Activated T-cell treated with anti-CD3 and anti-CD28 coated beads for 24 hours (primary cell): Measurements from ENCODE around the gene JOSD1.
A peak's percentile ranks its signal among the peaks of the same experiment; 100 is the strongest.

Experiments used
- DNase-seq: peaks from one replicate; pipeline ENCODE4 v3.0.0-alpha.2; 2020; ENCODE audit warnings: low read depth

JOSD1 gene

DNA sequence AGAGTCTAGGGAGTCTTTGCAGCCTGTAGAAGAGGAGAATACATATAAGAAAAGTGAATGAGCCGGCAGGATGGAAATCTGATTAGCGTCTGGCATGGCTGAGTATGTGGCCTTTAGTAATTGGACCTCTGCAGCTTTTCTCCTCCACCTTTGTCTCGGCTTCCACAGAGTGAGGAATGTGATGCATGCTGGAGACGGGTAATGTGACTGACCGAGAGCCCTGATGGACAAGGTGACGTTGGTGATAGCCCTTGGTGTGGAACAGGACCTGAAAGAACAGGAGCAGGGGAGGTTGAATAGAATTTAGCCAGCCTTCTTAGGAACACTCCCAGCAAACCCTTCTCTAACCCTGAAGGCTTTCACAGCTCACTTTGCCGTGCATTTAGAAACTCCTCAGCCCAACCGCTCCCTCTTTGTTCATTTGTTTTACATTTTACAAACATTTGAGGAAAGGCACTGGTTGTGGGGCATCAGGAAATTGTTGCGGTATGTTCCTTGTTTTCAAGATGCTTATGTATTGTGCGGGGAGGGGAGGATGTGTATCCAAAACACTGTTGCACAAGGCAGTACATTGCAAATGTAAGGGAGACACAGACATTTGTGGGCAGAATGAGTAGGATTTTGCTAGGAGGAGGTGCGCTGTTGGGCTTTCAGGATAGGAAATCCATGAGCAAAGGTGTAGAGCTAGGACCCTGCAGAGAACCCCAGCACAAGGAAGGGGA is 11.9 kb upstream of the JOSD1 start:
- DNase-seq: no peak

DNA sequence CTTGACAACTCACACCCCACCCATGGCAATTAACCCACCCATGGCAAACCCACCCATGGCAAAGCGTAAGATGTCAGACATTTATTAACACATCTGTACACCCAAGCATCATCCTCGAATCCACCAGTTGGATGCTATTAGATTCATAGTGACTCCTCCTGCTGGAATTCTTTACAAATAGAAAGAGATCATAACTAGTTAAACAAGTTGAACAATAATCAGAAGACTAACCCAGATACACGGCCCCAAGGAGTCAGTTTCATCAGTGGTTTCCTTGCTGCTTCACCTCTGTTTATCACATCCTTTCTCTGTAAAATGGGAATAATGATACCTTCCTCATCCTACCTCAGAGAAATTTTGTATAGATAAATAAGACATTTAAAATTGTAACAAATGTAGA is 10.1 kb upstream of the JOSD1 start:
- DNase-seq: no peak

DNA sequence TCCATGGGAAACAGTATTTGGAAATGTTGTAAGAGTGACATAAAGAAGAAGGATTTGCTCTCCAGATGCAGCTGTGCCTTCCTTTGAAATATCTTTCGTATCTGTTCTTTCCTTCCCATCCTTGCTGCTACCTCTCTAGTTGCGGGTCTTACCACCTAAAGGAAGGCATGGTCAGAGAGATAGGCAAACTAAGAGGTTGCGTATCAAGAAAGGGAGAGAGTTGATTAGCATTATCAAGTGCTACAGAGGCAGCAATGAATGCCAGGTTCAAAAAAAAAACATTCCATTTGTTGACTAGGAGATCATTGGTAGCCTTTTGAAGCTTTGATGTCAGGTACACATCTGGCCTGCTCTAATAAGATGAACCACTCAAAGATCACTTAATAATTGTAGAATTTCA is 9.6 kb upstream of the JOSD1 start:
- DNase-seq: no peak

DNA sequence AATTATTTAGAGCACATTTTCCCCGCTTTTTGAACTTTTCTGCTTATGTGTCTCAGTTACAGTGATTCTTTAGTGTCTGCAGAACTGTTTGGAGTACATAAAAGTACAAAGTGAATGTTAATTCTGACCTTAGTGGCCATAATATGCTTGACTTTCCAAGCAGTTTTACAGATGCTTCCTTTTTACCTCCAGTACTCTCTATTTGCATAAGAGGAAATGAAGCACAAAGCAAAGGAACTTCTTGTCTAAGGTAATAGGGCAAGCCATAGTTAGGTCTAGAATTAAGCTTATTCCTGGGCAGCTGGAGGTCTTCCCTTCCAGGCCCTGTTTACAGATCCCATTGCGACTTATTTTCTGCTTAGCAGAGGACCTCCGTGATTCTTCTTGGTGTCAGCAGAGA is 8.6 kb upstream of the JOSD1 start:
- no peak for DNase-seq

DNA sequence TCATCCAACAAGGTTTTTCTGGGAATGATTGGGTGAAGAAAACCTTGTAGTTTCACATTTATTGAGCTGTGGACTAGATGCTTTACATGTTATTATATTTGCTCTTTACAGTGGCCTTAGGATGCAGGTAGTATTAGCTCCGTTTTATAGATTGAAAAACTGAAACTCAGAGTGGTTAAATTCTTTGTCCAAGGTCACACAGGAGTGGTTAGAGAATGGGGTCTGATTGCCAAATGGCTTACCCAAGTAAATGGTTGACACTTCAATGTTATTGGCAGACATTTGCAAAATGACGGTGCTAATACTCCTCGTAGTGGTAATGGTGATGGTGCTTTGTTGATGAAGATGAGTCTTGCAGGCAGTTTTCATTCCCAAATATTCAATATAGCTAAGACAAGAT is 7.2 kb upstream of the JOSD1 start:
- no peak for DNase-seq

DNA sequence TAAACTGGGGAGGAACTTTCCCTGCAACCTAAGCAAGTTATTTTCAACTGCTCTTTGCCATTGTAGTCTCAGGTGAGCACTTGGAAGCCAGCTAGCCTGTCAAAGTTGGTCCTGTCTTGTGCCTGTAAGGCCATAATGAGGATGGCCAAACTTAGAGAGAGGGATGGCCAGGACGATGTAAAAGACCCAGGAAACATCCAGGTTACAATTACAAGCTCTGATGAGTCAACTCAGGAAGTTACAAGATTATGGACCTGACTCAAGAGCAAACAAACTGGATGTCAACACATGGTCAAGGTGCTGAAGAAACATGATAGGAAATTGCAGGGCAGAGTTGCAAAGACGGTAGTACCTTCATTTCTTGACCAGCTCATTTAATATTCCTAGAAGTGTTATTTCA is 6.6 kb upstream of the JOSD1 start:
- no peak for DNase-seq

DNA sequence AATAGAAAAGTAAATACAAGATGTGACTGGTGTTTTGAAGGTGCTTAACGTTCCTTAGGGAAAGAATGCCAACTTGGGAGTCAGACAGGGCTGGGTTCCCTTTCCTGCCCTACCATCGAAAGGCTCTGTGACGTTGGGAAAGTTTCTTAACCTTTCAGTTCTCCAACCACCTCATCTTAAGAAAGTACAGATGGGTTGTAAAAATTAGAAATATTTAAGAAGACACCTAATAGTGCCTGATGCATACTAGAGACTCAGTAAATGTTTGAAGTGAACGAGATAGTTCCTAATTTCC is 6.1 kb upstream of the JOSD1 start:
- no peak for DNase-seq

DNA sequence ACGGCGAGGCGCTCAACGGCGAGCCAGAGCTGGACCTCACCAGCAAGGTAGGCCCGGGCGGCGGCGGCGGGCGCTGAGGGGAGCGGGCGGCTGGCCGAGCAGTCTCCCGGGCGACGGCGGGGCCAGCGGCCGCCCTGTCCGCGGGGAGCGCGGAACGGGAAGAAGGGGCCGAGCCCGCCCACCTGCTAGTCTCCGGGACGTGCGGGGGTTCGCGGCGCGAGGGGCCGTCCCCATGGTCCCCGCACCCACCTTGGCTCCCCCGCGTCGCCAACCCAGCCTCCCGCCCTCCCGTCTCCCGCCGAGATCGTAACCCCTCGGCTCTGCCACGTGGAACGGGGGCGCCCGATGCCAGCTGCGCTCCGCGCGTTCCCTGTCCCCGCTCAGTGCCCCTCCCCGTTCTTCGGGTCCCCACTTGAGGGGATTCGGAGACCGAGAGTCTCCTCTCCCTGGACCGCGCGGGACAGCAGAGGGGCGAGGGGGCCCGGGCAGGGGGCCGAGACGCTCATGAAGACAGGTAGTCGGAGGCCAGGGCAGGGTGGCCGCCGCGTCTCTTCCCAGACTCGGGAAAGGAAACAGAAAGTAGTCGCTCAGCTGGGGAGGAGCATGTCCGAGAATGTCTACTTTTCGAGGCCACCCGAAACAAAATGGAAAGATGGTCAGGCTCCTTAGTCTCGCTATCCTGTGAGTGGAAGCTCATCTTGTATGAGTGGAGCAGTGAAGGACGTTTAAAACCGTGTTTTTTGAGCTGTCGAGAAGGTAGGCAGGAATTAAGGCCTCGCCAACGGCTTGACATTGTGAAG is 5.6 kb upstream of the JOSD1 start:
- DNase-seq: peak; percentile 20

DNA sequence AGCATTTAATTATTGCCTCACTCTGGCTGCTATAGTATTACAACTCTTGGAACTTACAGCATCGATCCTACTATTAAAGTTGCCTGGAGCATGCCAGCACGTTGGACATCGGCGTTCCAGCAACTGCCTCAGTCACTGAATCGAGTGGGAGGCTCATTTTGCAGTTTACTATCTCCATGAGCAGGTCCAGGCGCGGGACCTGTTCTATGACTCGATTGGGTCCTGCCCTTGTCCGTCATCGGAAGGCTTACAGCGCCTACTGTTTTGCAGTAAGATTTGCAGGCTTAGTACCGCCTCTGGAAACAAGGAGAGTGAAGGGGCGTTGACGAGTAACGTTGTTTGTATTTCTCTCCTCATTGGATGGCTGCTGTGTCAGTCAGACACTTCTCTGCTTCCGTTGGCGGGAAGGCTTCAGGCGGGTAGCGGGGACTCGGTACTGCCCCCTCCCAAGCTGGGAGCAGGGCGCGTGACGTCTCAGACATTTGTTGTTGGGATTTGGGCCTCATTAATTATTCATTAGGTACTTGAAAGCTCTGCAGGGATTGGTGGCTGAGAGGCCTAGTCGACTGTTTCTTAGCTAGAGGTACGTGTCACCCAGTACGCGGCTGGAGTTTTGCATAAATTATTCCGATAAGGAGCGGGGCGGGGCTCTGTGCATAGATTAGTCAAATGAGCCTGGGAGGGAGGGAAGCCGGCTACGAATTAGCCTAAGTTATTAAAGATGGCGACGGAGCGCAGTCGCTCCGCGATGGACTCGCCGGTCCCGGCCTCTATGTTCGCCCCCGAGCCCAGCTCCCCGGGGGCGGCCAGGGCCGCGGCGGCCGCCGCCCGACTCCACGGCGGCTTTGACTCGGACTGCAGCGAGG is 4.7 kb upstream of the JOSD1 start, which contains the start of gene GTPBP1:
Gene GTPBP1 (plus strand): TSS at position 710 of the 866 bp plus-strand sequence. CDS start 12 bp downstream, at position 722.
- DNase-seq: peak; percentile 97

DNA sequence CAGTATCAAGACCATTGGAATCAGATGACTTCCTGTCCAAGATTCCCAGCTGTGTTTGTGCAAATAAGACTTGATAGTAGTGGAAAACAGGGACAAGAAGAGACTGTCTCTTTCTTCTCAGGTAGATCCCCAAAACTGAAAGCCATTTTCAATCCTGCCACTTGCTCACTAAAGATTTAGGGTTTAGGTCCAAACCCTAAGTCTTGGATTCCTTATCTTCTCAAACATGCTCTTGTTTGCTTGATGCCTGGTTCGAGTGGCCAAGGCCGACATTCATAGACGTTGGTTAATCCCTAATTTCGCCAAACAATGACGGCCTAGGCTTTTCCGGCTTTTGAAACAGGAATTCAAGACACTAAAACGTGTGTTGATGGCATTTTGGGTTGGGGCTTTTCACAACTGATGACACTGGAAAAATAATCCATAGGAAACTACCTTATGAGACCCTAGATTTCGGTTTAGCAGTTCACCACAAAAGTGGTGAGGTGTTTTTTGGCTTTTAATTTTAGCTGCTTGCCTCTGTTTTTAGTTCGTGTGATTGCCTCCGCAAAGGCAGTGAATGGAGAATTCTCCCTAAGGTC is 4.0 kb upstream of the JOSD1 start:
- no peak for DNase-seq

DNA sequence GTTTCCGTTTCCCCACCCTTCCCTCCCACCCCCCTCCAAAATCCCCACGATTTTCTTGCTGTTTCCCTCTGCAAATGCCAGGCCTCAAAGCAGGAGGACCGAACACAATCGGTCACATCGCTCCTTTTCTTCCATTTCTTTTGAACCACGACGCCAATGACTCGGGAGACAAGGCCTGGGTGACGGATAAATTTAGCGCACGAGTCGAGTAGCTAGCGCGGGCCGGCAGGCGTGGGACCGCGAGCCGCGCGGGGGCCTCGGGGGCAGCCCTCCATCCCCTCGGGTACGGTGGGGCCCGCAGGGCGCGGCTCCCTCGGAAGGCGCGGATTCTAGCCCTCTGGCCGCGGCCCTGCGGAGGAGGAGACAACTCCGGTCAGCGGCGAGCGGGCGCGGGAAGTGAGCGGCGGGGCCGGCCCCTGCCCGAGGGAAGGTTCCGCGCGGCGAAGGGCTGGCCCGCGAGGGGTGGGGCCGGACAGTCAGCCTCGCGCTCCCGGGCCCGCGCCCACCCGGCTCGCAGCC is 414 bp downstream of the JOSD1 start:
- DNase-seq: peak; percentile 20

DNA sequence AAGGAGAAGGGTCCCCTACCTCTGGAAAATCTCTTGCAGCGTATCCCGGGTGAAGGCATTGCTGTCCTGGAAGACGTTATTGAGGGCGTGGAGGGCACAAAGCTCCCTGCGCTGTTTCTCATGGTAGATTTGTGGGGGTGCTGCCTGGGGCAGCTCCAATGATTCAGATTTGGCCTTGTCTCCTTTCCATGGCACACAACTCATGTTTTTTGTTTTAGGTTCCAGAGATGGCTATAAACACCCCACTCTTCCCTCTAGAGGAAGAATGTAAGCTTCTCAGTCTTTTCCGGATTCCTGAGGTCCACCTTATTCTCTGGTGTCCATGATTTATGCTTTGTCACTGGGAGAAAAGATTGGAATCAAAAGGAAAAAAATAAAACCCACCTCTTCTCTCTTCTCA is 959 bp downstream of the JOSD1 start:
- DNase-seq: no peak

DNA sequence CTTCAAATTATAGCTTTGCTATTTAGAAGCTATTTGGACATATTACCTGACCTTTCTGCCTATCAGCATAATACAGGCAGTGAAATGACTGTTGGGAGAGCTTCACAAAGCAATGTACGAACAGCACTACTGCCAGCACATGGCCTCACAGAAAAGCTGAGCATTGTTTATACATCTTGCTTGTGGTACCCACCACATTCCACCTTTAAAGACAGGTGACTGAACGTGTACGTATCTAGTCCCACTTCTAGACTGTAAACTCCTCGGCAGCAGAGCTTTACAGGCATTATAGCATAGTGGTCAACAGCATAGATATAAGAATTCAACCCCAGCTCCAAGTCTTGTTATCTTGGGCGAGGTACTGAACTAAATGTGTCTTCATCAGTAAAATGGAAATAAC is 1.6 kb downstream of the JOSD1 start:
- DNase-seq: no peak

DNA sequence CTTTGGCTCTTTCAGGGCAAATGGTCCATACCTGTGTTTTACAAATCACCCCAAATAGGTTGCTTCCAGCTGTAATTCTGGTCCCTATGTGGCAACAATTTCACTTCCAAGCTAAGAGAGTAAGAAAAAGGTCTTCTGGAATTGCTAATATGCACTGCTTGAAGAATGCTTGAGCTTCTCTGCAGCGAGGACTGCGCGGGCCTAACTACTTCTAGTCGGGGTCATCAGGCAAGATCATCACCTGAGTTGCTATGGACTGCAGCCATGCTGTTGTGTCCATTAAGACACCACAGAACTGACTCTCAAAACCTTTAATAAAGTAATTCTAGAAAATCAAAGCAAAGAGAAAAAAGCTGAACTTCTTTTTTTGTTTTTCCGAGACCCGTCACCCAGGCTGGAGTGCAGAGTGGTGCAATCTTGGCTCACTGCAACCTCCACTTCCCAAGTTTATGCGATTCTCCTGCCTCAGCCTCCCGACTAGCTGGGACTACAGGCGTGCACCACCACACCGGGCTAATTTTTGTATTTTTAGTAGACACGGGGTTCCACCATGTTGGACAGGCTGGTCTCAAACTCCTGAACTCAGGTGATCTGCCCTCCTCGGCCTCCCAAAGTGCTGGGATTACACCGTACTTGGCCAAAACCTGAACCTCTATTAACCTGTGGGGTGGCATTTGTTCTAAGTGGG is 2.2 kb downstream of the JOSD1 start:
- no peak for DNase-seq

DNA sequence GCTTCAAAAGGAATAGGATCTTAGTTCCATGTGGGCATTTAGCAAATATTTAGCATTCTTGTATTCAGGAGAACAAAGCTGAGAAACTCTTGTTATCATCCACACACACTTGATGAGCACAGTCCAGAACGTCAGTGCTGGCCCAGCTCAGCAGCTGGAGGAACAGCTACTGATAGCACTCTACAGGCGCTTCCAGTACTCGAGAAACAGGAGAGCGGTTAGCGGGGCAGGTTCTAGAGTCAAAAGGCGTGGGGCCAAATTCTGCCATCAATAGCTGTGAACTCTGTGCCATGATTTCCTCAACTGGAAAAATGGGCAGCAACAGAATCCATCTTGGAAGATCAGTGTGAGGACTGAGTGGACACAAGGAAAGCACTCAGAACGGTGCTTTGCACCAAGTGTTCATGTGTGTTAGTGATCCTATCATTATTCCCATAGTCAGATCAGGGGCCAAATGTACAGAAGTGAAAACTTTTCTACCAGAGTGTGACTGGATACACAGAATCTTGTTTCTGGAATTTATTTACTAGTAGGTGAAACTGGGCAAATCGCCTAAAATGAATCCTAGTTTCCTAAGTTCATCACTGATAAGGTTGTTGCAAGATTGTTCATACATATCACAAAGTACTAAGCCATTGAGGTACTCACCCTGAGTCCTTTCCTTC is 3.2 kb downstream of the JOSD1 start:
- DNase-seq: no peak

DNA sequence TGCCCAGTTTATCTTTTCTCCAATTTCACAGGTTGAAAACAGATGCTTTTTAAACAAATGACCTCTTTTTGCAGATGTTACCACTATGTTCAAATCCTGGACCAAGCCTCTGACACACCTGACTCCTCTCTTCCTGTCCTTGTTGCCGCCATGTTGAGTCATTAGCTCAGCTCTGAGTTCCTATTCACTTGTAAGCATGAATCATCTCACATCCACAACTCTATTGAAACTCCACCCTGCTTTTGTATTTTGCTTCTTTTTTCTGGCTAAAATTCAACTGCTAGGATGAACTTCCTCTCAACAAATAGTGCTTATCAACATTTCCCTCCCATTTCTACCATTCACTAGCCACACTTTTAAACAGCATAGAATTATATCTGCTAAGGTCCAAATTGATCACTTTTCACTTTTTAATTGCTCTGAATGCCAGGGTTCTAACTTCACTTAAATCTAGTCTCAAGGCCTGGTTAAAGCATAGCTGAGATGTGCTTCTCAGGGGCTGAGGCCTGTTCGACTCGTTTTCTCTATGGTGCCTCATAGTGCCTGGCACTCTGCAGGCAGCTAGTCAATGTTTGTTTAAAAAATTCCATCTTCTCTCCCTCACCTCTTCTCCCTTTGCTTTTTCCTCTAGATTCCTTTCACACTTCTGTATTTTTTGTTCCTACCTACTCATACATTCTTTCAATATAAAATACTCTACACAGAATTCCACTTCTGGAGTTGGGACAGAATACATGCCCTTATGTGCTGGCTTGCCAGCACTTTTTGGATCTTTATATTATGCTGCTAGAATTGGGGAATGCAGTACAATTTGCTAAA is 3.9 kb downstream of the JOSD1 start:
- peak; percentile 39 for DNase-seq

DNA sequence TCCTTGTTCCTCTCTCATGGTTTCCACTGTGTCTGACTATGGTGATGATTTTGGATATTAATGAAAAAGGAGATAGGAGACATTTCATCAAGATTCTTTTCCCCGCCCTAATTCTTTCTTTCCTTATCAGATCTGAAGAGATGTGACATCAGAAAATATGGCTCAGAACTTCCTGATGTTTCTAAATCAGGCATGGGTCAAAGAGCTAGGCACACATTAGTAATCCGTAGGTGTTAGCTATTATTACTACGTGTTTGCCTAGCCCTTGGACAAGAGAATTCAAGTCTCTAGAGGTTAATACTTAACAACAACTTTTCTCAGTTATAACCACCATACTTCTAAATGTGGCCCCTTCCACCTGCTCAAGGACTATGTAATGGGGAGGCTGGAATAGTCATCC is 5.8 kb downstream of the JOSD1 start:
- no peak for DNase-seq

DNA sequence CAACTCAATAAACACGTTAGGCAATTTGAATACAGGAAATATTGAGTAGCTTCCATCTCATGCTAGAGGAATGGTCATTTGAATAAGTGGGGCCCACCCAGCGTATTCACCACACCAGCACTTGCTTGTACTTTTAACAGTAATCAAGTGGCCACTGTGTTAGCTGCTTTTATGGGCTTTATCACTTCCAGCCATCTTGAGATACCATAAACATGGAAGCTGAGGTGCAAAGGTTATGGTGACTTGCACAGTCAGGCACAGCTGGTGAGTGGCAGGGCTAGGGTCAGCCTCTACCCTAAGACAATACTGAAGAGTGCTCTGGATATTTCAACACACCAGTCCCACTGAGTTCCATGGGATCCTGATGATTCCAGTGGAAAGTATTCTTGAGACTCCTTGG is 6.7 kb downstream of the JOSD1 start:
- DNase-seq: no peak

DNA sequence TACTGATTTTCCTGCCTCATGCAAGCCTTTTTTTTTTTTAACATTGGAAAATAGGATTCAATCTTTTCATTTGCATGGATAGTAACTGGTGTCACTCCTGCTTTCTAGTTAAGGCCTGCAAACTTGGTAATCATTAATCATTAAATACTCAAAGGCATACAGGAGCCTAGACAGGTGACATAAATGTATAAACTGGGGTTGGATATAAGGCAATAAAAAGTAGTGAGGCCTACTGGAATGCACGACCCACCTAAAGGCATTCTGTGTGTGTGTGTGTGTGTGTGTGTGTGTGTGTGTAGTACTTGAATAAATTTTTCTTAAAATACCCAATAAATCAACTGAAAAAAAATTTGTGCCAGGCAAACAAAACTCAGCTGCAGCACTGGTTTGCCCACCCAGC is 11.1 kb downstream of the JOSD1 start:
- no peak for DNase-seq

DNA sequence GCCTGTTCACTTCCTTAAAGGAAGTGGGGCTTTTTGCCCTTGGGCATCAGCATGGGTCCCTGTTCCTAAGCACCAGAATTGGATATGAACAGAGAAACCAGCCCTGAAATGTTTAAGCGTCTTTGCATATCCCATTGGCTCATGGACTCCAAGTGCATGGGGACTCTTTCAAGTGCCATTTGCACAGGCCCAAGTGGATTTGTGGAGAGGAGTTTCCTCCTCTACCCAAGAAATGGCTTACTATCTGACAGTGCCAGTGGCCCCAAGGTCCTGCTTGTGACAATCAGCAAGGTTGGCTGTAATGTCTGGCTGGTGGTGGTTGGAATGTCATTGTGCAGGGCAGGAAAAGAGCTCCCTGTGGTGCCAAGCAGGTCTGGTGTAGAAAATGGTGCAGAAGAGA is 15.0 kb downstream of the JOSD1 start:
- DNase-seq: no peak
